SK-N-SH (cell line): ENCODE measurements around the gene TMEM178A.

Source experiments
- CHD2 ChIP-seq: fragments of 150-350 bp; IDR thresholded peaks from 2 replicates; pipeline ENCODE4 v1.6.1; 2018; ENCODE audit warnings: low read length; ENCODE audit not compliant: partially characterized antibody
- ELF1 ChIP-seq: IDR thresholded peaks from 2 replicates; pipeline ENCODE4 v1.4.0; 2012
- EZH2phosphoT487 ChIP-seq: fragments of 200-600 bp; sonication (generic); IDR thresholded peaks from 2 replicates; pipeline ENCODE4 v1.6.1; 2017; ENCODE audit warnings: low read depth, mixed run types, mild to moderate bottlenecking, antibody characterized with exemption, moderate library complexity, borderline replicate concordance
- MXI1 ChIP-seq: IDR thresholded peaks from 2 replicates; pipeline ENCODE4 v1.6.1; 2012; ENCODE audit warnings: mild to moderate bottlenecking, low read depth, low read length, improper control_type of control experiment
- POLR2AphosphoS5 ChIP-seq: IDR thresholded peaks from 2 replicates; pipeline ENCODE4 v1.6.1; 2012; ENCODE audit warnings: low read depth, low read length
- RAD21 ChIP-seq: IDR thresholded peaks from 2 replicates; pipeline ENCODE4 v1.6.1; 2012; ENCODE audit warnings: mild to moderate bottlenecking, low read length
- TF ChIP-seq, protein P1 (sequence below): IDR thresholded peaks from 2 replicates; pipeline ENCODE4 v1.4.0; 2012; ENCODE audit warnings: low read depth, borderline replicate concordance
- TF ChIP-seq, protein P2 (sequence below): IDR thresholded peaks from 2 replicates; pipeline ENCODE4 v1.6.1; 2012; ENCODE audit warnings: mild to moderate bottlenecking, low read depth, low read length, moderate library complexity
- TF ChIP-seq, protein P3 (sequence below): fragments of 200-600 bp; sonication (generic); IDR thresholded peaks from 2 replicates; pipeline ENCODE4 v1.6.1; 2017; ENCODE audit warnings: antibody characterized with exemption, mild to moderate bottlenecking, moderate library complexity
- TF ChIP-seq, protein P4 (sequence below): fragments of 150-350 bp; IDR thresholded peaks from 2 replicates; pipeline ENCODE4 v1.6.1; 2016; ENCODE audit warnings: mild to moderate bottlenecking, low read depth, low read length

DNA sequence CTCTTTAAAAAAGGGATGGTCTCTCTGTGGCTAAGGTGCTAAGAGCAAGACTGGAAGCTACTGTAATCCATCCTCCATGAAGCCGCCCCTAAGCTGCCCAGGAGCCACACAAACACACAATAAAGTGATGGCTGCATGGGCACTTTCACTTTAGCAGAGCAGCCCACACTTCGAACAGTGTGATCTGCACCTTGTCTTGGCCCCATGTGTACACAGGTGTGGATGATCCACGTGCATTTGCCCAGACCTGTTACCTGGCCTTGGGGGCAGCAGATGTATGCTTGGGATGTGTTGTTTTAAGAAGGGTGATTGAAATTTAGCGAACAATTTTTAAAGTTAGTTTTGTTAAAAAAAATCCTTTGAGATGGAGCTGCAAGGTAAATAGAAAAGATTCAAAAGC is 39.9 kb downstream of the TMEM178A start:
- TF ChIP-seq, protein P1, sequence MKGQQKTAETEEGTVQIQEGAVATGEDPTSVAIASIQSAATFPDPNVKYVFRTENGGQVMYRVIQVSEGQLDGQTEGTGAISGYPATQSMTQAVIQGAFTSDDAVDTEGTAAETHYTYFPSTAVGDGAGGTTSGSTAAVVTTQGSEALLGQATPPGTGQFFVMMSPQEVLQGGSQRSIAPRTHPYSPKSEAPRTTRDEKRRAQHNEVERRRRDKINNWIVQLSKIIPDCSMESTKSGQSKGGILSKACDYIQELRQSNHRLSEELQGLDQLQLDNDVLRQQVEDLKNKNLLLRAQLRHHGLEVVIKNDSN, result no peak
- TF ChIP-seq, protein P2, sequence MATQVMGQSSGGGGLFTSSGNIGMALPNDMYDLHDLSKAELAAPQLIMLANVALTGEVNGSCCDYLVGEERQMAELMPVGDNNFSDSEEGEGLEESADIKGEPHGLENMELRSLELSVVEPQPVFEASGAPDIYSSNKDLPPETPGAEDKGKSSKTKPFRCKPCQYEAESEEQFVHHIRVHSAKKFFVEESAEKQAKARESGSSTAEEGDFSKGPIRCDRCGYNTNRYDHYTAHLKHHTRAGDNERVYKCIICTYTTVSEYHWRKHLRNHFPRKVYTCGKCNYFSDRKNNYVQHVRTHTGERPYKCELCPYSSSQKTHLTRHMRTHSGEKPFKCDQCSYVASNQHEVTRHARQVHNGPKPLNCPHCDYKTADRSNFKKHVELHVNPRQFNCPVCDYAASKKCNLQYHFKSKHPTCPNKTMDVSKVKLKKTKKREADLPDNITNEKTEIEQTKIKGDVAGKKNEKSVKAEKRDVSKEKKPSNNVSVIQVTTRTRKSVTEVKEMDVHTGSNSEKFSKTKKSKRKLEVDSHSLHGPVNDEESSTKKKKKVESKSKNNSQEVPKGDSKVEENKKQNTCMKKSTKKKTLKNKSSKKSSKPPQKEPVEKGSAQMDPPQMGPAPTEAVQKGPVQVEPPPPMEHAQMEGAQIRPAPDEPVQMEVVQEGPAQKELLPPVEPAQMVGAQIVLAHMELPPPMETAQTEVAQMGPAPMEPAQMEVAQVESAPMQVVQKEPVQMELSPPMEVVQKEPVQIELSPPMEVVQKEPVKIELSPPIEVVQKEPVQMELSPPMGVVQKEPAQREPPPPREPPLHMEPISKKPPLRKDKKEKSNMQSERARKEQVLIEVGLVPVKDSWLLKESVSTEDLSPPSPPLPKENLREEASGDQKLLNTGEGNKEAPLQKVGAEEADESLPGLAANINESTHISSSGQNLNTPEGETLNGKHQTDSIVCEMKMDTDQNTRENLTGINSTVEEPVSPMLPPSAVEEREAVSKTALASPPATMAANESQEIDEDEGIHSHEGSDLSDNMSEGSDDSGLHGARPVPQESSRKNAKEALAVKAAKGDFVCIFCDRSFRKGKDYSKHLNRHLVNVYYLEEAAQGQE, result no peak
- TF ChIP-seq, protein P3, sequence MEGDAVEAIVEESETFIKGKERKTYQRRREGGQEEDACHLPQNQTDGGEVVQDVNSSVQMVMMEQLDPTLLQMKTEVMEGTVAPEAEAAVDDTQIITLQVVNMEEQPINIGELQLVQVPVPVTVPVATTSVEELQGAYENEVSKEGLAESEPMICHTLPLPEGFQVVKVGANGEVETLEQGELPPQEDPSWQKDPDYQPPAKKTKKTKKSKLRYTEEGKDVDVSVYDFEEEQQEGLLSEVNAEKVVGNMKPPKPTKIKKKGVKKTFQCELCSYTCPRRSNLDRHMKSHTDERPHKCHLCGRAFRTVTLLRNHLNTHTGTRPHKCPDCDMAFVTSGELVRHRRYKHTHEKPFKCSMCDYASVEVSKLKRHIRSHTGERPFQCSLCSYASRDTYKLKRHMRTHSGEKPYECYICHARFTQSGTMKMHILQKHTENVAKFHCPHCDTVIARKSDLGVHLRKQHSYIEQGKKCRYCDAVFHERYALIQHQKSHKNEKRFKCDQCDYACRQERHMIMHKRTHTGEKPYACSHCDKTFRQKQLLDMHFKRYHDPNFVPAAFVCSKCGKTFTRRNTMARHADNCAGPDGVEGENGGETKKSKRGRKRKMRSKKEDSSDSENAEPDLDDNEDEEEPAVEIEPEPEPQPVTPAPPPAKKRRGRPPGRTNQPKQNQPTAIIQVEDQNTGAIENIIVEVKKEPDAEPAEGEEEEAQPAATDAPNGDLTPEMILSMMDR, result no peak
- no peak for TF ChIP-seq MXI1
- TF ChIP-seq POLR2AphosphoS5, result no peak
- TF ChIP-seq EZH2phosphoT487, result no peak
- no peak for TF ChIP-seq CHD2
- no peak for TF ChIP-seq RAD21
- TF ChIP-seq ELF1, result no peak
- TF ChIP-seq, protein P4, sequence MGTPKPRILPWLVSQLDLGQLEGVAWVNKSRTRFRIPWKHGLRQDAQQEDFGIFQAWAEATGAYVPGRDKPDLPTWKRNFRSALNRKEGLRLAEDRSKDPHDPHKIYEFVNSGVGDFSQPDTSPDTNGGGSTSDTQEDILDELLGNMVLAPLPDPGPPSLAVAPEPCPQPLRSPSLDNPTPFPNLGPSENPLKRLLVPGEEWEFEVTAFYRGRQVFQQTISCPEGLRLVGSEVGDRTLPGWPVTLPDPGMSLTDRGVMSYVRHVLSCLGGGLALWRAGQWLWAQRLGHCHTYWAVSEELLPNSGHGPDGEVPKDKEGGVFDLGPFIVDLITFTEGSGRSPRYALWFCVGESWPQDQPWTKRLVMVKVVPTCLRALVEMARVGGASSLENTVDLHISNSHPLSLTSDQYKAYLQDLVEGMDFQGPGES, result no peak
